GM12873 (cell line): ENCODE data around the gene LLGL1.

ENCODE experiments used
- CTCF ChIP-seq: IDR thresholded peaks from 2 replicates; pipeline ENCODE4 v1.5.1; 2012; ENCODE audit warnings: low read depth, mild to moderate bottlenecking, moderate library complexity, low read length, control low read depth; ENCODE audit not compliant: insufficient read depth; ENCODE audit errors: missing control alignments

The LLGL1 gene

GRCh38 chr17:18182110-18182977, 43.1 kb upstream of the LLGL1 start:
- no peak for TF ChIP-seq CTCF

- TF ChIP-seq CTCF = no peak
Observed at GRCh38 chr17:18182978-18183333, 42.5 kb upstream of the LLGL1 start.

GRCh38 chr17:18183334-18184142, 41.9 kb upstream of the LLGL1 start, which contains the start of gene ALKBH5:
Gene ALKBH5, plus strand, starts transcription at chr17:18183828. Its CDS starts 416 bp downstream, at chr17:18184244.
- TF ChIP-seq CTCF = peak; percentile 56

- TF ChIP-seq CTCF = peak; percentile 11
Observed at GRCh38 chr17:18184143-18185031, 41.0 kb upstream of the LLGL1 start.

DNA sequence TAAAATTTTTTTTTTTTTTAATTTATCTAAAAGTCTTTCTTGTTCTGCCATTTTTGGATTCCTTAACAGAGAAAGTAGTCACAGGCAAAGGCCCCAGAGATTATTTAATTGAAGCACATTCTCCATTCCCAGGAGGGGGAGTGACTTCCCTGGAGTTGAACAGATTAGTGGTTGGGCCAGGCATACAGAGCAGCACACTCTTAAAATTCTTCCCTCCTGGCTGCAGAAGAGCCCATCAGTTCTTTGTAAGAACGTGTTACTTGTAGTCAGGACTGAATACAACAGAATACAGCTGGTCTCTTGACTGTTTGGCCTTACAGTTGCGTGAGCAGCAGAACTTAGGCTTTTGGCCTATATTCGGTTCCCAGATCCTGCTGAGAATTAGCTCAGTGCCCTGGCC, 40.0 kb upstream of the LLGL1 start:
- TF ChIP-seq CTCF = no peak

DNA sequence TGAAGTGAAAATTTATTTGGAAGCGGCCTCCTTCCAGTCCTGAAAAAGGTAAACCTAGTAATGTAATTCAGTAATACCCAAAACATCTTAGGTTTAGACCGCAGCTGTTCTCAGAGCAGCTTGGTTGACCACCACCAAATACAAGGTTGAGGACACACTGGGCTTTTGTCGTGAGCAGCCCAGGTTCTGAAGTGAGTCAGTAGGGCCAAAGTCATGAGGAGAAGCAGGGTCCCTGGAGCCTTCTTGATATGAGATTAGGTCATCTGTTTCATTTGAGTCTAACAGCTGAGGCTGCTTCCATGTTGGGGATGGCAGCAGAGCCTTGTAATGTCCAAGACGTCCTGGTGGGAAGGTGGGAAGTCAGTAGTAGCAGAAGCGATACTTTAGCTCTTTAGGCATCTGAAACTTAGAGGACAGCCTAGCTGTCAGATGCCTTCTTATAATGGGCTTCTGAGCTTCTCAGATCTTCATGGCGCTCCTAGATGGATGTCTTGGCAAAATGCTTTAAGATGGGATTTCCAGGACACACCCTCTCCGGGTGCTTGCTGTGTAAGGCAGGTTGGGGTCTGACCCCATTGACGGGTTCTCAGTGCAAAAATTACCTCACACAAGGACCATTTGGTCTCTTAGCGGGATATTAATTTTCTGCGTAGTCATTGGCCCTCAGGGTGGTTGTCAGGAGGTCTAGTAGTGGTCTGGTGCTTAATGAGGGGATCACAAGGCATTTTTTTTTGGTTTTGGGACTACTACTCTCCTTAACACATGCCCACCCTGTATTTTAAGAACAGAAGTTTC, 39.4 kb upstream of the LLGL1 start:
- TF ChIP-seq CTCF = no peak
